GM19099 (cell line): ENCODE data around the gene SGPP1.

Source experiments
- POLR2A ChIP-seq: IDR thresholded peaks from 3 replicates; pipeline ENCODE4 v1.6.1; 2011; ENCODE audit warnings: low read depth; ENCODE audit not compliant: insufficient read length; ENCODE audit errors: extremely low read depth

Gene SGPP1

GRCh38 chr14:63692310-63693020 is 35.4 kb downstream of the SGPP1 start:
- TF ChIP-seq POLR2A, result no peak

GRCh38 chr14:63689132-63689531 is 38.7 kb downstream of the SGPP1 start:
- no peak for TF ChIP-seq POLR2A

GRCh38 chr14:63686926-63687325 is 40.9 kb downstream of the SGPP1 start:
- TF ChIP-seq POLR2A, result no peak

- no peak for TF ChIP-seq POLR2A
Measured at GRCh38 chr14:63685401-63685800, 42.5 kb downstream of the SGPP1 start.

GRCh38 chr14:63682727-63683593 is 44.9 kb downstream of the SGPP1 start:
- no peak for TF ChIP-seq POLR2A

GRCh38 chr14:63678536-63678935 is 49.3 kb downstream of the SGPP1 start:
- no peak for TF ChIP-seq POLR2A

- TF ChIP-seq POLR2A, result no peak
Measured at GRCh38 chr14:63677891-63678379, 49.9 kb downstream of the SGPP1 start.

- no peak for TF ChIP-seq POLR2A
Measured at GRCh38 chr14:63676615-63677014, 51.2 kb downstream of the SGPP1 start.

GRCh38 chr14:63673886-63674497 is 53.9 kb downstream of the SGPP1 start:
- TF ChIP-seq POLR2A, result no peak

GRCh38 chr14:63673255-63673654 is 54.6 kb downstream of the SGPP1 start:
- TF ChIP-seq POLR2A, result no peak

- TF ChIP-seq POLR2A, result no peak
Measured at GRCh38 chr14:63672417-63673180, 55.3 kb downstream of the SGPP1 start.

GRCh38 chr14:63671987-63672386 is 55.9 kb downstream of the SGPP1 start:
- TF ChIP-seq POLR2A, result no peak

GRCh38 chr14:63670692-63671091 is 57.2 kb downstream of the SGPP1 start:
- no peak for TF ChIP-seq POLR2A

GRCh38 chr14:63666335-63666734 is 61.5 kb downstream of the SGPP1 start:
- no peak for TF ChIP-seq POLR2A

GRCh38 chr14:63663428-63664341 is 64.2 kb downstream of the SGPP1 start:
- no peak for TF ChIP-seq POLR2A
